Activated CD4-positive, alpha-beta T cell treated with anti-CD3 and anti-CD28 coated beads for 4 hours (primary cell): ENCODE measurements around the gene MIOS.
"Not testable (repeated sequence)": the region's sequence is repeated elsewhere in the genome, so short reads cannot be mapped to it uniquely, and the experiment has no call there.

Experiments used
- DNase-seq, 2 donors: peaks; one replicate each; pipeline ENCODE4 v3.0.0-alpha.2; 2020

MIOS gene

GRCh38 chr7:7651479-7651878, 84.8 kb downstream of the MIOS start:
- no peak for DNase-seq

- no peak for DNase-seq
Observed at GRCh38 chr7:7652798-7653540, 86.3 kb downstream of the MIOS start.

GRCh38 chr7:7653593-7654187, 87.0 kb downstream of the MIOS start:
- DNase-seq = peak in 1 of 2 donors; percentile 15

GRCh38 chr7:7654964-7655715, 88.5 kb downstream of the MIOS start:
- no peak for DNase-seq

GRCh38 chr7:7656459-7656858, 89.8 kb downstream of the MIOS start:
- not testable (repeated sequence) for DNase-seq
